NCI-H2171 (cell line): ENCODE measurements around the gene AKNA.

ENCODE experiments used
- DNase-seq: peaks from one replicate; lab custom pipeline; 2025; lab: John Stamatoyannopoulos, UW

Gene AKNA

DNA sequence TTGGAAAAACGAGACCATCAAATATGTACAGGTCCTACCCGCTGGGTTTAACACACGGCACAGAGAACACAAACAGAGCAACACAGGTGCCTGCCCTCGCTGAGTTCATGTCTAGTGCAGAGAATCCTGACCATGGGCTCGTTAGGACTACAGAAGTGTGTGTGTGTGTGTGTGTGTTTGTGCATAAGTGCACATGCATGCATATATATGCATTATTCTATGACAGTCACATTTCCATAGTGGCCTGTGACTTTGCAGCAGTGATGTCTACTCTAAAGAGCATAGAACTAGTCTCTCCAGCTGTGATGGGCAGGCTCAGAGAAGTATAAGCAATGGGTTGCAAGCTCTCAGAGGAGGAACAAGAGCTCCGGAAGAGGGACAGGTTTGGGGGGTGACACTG, 30.4 kb downstream of the AKNA start:
- DNase-seq = no peak

DNA sequence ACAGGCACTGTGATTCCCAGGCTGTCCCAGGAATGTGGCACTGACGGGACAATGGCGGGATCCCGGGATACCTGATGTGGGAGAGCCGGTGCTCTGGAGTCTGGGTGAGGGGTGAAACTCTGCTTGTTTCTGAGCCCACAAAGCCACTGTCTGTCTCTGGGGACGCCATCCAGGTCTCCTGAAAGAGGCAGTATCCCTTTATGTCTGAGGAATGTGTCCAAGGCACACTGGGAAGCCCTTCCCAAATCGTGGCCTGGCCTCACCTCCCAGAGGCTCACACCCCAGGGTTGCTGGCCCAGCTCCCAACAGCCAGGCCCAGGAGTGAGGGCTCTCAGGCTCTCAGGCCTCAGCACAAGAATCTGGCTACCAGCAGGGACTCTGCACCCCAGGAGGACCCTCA, 31.0 kb downstream of the AKNA start:
- no peak for DNase-seq

DNA sequence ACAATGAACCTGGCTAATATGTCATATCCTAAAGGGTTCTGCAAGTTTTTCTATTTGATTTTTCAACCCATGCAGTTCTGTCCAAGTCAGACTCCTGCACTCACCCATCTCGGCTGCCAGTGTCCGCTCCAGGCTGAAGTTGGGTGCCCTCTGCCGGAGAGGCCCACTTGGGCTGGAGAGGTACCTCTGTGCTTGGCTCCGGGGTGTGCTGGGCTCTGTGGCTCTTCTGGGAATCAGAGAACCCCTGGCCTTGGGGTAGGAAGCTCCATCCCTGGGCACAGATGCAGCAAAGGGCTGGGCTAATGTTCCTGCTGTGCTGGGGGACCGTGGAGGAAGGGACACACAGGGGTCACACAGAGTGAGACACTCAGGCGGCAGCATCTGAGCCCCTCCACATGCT, 32.0 kb downstream of the AKNA start:
- DNase-seq = no peak

DNA sequence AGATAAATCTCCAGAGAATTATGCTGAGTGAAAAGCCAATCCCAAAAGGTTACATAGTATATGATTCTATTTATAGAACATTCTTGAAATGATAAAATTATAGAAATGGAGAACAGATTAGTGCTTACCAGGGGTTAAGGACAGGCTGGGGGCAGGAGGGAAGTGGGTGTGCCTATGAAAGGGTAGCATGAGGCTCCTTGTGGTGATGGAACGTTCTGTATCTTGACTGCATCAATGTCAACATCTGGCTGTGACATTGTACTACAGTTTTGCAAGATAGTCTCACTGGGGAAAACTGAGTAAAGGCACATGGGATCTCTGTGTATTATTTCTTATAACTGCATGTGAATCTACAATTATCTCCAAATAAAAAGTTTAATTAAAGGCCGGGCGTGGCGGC, 35.9 kb downstream of the AKNA start:
- DNase-seq = no peak

DNA sequence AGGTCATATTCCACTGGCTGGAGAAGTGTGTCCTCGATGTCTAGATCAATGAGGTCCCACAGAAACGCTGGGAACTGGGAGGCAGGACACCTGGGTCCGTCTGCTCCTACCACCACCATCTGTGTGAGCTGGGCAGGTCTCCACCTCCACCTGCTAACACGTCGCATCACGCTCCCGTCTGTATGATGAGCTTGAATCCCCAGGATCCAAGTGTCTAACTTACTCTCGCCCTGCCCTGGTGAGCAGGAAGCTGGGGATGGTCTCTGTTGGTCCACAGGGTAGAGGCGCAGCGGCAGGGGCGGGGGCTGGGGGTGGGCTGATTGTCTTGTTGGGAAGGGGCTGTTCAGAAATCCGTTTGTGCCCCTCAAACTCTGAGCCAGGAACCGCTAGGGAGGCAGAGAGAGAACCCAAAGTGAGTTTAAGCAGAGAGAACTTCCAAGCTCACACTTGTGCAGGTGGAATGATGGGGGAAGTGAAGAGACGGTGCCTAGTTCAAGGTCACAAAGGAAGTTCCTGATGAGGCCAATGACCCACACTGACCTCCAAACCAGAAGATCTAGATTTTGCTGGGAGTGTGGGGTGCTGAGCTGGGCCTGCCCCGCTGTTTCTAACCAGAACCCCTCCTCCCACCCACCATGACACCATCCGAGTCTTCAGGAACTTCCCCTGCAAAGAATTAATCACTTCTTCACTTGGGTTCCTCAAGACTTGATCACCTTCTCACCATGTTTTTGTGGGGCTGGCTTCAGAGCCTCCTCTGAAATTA, 37.0 kb downstream of the AKNA start:
- DNase-seq = no peak

DNA sequence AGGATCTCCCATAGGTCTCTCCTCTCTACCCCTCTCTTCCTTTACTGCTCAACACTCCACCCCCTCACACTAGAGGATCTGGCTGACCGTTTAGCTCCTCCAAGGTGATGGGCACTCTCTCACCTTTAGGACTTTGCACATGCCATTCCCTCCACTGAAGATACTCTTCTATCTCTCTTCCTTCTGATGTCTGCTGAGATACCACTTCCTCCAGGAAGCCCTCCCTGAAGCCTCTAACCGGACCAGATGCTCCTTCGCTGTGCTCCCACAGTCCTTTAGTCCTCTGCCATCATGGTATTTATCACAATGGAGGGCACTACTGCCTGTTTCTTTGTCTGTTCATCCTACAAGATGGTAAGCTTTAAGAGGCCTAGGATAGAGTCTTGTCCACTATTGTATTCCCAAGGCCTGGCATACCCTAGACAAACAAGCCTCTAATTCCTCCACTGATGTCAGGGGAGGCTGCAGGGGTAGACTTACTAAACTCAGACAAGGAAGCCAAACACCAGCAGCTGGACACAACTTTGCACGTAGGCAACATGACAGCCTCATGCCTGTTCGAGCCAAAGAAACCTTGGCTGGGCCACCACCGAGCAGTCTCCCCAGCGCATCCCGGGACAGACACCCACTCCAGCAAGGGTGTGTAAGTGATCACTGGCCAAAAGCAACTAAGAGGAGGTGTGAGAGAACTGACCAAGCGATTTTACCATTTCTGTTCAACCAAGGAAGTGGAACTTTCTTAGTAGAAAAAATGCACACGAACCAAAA, 37.9 kb downstream of the AKNA start:
- DNase-seq = no peak

DNA sequence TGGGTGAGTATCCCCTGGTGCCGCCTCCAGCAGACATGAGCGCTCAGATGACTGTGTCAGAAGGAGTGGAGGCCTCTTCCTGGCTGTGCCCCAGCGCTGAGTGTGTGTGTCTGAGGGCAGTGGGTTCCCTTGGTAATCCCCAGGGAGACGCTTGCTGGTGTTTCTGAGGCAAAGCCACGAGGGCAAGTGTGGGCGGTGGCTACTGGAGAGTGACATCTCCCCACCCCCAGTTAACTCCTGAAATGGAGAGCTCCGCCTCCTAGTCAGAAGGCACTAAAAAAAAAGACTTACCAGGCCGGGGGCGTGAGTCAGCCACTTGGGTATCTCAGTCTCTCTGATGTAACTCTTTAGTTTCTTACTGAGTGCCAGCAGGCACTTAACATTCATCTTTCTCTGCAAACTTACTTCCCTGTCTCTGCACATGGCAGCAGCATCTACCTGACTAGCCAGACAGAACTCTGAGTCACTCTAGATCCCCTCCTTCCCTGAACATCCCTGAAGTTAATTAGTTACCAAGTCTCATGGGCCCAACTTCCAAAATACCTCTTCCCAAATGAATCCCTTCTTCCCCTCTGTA, 38.8 kb downstream of the AKNA start:
- DNase-seq = peak; percentile 52

DNA sequence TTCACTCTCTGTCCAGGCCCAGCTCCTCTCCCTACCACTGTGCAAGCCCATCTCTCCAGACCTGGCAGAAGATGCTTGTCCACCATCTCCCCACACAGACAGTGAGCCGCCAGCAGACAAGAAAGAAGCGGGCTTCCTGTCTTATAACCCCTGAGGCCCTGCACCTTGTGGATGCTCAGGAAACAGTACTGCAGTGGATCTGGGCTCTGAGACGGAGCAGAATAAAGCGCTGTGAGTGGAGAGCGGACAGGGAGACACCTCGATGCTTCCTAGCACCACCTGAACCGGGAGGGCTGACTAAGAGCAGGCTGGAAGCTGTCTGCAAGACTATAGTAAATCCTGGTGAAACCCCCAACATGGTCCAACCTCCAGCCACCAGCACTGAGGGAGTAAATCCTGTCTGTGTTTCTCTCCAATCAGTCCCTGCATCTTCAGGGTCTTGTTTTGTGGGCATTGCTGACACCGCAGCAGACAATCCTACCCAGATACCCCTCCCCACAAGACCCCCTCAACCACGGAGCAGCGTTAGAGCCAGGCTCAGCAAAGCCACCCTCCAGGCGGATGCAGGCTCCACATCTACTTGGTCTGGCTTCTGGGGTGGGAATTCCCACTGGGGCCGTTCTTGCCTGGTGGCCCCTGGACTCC, 39.4 kb downstream of the AKNA start:
- no peak for DNase-seq

DNA sequence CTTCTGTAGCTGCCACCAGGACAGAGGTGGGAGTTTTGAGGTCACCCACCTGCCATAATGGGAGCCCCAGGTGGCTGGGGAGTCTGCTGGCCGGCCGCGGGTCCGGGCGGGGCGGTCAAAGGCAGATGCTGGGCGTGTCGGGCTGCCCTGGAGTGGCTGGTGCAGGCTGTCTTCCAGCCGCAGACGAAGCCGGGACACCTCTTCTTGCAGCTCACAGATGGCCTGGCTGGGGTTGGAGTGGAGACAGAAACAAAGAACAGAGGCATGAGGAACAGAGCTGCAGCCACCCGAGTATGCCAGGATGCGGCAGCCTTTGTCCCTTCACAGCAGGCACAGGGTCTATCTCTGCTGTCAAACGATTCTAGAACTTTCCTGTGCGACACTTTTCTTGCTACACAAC, 40.1 kb downstream of the AKNA start:
- DNase-seq = no peak

DNA sequence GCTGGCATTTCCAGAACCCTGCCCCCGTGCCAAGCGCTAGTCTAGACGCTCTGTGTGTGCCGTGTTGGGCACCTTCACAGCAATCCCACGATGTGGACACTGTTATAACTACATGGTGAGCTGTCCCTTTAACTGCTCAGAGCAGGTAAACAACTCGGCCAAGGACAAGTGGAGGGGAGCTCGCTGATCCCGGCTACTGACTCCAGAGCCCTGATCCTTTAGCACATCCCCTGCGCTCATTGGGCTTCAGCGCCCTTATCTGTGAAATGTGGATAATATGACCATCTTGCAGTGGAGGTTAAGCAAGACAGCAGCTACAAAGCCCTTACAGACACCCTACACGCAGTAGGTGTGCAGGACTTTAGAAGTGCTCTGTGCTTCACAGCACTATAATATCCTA, 41.6 kb downstream of the AKNA start:
- no peak for DNase-seq

DNA sequence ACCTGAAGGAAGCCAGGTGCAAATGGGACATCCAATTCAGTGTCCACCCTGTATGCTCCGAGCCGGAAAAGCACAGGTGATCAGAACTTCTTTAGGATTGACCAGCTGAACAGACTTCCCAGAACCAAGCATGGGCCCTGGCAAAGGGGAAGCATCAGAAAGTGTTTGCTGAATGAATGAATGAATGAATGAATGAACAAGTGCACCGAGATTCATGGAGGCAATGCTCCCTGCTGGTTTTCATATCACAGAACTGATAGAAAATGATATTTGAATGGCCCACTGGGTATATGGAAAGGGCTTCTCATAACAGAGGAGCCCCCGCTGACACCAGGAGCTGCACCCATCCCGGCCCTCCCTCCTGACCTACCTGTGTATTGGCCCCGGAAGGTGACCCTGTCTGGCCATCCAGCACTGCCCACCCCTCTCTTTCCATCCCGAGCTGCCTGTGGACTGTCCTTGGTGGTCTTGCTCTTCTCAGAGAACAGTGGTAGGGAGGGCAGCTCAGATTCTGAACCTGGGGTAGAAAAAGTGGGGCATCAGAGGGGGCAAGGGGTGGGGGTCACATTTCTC, 42.2 kb downstream of the AKNA start:
- no peak for DNase-seq

DNA sequence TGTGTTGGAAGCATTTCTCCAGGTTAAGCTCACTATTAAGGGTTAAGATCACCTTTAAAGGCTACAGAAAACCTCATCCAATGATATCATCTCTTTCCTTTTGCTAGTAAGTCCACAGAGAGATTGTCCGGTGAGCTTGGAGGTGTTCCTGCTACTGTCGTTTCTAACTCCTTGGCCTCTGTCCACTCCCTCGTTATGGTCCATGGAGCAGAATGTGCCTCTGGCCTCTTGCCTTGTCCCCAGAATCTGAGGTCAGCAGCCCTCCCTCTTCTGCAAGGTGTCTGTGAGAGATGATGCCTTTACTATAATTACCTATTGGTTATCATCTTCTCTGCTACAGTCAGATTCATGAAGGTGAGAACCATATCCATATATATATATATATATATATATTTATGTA, 43.1 kb downstream of the AKNA start:
- no peak for DNase-seq

DNA sequence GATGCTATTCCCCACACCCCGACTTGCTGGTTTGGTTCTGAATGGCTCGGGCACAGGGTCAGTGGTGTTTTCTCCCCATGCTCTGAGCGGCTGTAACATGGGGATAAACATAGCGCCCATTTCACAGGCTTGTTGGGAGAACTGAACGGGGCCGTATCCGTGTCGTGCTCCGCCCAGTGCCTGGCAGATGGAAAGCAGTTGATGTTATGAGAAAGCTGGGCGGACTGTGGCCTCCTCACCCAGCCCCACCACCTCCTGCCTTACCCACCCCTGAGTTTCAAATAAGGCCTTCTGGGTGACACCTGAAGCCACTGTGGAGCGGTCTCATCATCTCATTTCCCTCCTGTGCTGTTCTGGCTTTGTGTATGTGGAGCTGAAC, 43.6 kb downstream of the AKNA start:
- DNase-seq = no peak

DNA sequence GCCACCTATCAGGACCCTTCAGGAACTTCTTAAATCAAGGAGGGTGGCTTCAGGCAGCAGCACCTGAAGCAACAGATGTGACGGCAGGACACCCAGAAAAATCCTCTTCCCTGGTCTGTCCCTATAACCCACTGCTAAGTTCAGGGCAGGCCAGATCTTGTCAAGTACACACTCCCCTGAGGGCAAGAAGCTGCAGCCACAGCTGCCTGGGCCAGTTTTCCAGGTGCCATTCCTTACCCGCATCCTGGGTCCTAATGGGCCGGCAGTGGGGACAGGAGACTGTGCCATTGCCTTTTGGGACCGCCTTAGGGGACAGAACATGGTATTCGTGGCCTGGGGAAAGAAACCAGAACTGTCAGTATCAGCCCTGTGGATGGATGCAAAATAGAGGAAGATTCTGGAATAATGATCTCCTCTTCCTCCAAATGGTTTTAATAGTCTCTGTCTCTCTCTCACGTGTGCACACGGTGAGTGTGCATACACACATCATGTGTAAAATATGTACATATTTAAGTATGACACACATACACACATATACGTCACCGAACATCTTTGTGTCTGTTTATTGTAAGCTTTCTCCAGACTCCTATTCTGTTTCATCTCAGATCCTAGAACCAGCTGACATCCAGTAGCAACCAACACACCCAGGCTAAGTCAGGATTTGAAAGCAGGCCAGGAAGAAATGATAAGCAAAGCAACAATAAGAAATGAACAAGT, 44.2 kb downstream of the AKNA start:
- DNase-seq = no peak

DNA sequence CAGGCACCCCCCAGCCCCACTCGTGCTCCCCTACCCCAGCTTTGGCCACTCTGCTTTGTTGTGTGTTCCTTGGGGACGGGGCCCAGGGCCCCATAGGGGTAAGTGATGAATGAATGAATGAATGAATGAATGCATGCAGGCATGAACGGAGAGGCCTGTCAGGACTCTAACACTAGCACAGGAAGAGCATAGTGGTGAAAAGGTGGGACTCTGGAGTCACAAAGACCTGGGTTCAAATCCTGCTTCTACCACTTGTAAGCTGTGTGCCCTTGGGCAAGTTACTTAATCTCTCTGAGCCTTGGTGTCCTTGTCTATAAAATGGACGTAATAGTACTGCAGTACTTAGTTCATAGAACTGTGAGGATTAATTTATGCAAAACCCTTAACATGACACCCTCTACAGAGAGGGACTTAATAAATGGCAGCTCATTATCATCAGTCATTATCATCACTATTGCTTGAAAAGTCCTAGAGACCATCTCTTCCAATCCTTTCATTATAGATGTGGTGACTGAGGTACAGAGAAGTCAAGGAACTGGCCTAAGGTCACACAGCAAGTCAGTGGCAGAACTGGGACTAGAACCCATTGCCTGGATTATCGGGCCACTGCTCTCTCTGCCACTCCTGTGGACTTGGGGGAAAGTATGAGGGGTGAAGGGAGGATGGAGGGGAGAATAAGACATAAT, 44.9 kb downstream of the AKNA start:
- DNase-seq = no peak

DNA sequence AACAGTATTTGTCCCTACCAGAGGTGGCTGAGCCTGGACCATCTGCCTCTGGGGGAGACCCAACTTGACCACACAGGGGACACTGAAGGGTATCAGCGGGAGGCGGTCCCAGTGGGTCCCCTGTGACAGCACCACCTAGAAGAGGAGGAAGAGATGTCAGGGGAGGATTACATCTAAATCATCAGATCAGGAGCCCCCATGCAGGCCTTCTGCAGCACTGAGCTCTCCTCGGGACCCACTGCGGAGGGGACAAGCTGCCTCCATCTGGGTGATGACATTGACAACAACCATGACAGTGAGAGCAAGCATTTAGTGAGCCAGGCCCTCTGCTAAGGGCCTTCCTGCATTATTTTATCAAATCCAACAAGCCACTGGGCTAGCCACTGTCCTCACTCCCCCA, 45.8 kb downstream of the AKNA start:
- no peak for DNase-seq

DNA sequence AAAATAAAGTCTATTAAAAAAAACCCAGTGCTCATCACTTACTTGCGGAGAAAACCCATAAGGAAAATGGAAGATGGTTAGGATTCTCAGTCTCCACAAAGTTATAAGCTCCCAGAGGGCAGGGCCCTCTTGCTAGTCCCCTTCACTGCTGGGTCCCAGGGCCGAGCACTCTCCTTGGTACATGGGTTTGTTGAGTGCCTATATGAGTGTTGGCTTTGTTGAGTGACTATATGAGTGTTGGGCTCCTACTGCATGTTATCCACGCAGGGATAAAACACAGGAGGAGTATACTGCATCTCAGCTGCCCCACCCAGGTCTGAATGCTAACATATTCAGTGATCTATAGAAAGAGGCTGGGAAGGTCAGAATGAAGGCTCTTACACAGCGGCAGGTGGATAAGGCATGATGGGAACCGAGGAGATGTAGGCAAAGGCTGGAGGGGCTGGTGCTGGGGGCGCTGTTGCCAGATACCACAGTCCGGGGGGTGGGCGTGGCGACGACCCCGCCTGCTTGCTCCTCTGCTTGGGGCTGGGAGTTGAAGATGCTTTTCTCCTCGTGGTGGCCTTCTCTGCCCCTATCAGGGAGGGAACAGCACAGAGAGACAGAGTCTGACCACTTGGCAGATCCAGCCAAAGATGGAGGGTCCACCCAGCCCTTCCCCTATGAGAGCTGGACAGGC, 46.5 kb downstream of the AKNA start:
- no peak for DNase-seq

DNA sequence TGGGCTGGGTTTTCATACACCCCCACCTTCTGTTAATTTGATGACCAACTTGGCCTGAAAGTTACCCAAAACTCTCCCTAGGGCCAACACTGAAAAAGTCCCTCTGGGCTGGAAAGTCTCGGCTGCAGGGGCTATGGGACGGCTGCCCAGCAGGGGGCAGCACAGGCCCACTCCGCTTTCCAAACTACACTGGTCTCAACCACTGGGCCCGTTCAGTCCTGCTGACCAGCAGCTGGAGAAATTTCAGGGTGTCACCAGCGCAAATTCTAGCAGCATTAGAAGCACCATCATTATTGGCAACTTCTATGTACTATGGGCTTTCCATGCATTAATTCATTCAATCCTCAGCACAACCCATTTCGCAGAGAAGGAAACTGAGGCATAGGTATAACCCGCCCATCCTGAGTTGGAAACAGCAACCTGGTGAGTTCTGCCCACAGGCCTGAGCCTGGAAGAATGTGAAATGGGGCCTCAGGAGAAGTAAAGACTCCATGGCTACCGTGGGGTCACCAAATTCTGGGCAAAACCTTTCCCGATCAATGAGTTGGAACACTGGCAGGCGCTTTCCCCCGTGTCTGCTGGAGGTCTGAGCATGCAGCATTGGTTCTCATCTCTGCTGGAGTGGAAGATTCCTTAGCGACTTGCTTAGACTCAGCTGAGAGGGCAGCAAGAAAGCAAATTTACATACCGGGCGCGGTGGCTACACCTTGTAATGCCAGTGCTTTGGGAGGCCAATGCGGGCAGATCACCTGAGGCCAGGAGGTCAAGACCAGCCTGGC, 48.5 kb downstream of the AKNA start:
- peak; percentile 29 for DNase-seq

DNA sequence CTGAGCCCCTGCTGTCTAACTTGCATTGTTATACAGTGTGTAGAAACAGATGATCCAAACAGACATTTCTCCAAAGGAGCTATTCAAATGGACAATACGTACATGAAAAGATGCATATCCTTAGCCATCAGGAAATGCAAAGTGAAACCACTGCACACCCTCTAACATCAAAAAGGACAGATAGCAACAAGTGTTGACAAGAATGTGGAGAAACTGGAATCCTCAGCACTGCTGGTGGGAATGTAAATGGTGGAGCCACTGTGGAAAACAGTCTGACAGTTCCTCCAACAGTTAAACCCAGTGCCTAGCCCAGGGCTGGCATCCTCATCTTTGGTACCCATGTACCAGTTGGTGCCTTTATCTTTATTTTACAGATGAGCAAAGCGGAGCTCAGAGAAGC, 49.6 kb downstream of the AKNA start:
- no peak for DNase-seq
